ENCODE measurements around the gene PCBP1. TPM values are rescaled to one million over a fixed set of nuclear protein-coding genes. Genes with fewer than 3 reads are reported as not detected.
"Not testable (repeated sequence)": the region's sequence is repeated elsewhere in the genome, so short reads cannot be mapped to it uniquely, and the experiment has no call there.

The PCBP1 gene
- total RNA-seq, 1 donor from 2014 or later: 30.6 TPM

DNA sequence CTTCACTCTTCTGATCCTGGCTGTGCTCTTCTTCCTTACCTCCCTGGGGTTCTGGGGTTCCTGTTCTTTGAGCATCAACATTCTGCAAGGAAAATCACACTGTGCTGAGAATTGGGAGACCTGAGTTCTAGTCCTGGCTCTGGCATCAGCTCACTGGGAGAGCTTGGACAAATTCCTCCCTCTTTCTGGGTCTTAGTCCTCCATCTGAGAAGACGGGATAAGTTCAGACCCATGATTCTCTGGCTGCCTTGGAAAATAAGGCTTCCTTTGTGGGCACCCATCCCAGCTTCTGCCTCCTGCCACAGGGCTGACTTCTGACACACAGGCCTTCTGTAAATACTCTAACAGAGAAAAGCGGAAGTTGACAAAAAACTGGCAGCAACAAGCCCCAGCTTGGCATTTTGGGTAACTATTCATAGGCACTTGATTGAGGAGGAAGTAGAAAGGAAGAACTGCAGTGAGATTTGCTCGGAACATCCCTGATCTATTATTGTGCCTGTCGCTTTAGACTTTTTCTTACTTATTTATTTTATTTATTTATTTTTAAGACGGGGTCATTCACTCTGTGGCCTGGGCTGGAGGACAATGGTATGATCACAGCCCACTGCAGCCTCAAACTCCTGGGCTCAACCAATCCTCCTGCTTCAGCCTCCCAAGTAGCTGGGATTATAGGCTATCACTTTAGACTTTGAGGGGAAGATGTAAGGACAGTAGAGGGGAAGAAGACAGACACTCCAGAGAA lies 7.9 kb downstream of the PCBP1 start:
- no peak for FAIRE-seq
- peak in 1 of 2 donors; percentile 59 for DNase-seq (ENCODE audit: low spot score in 2 of 2)

DNA sequence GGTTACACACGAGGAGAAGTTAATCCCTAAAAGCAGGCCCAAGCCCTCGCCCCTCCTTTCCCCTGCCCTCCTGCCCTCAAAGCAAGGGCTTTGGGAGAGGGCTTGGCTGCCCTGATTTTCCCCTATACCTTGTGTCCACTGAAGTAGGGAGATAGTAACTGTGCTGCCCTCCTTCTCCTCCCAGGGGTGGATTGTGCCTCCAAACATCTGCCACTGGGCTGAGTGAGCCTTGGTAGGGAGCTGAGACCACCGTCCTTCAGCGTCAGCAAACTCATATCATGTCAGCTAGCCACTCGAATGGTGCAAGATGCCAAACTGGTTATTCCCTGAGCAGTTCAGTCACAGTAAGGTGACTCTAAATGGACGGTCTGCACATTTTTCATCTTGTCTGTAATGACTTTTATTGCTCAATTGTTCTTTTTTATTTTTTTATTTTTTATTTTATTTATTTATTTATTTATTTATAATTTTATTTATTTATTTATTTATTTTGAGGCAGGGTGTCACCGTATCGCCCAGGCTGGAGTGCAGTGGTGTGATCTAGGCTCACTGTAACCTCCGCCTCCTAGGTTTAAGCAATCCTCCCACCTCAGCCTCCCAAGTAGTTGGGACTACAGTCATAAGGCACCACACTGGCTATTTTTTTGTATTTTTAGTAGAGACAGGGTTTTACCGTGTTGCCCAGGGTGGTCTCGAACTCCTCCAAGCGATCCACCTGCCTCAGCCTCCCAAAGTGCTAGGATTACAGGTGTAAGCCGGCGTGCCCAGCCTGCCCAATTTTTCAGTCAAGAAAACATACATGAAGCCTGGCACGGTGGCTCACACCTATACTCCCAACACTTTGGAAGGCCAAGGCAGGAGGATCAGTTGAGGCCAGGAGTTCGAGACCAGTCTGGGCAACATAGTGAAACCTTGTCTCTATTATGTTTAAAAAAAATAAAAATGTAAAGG lies 8.7 kb downstream of the PCBP1 start:
- DNase-seq (ENCODE audit: low spot score in 2 of 2) (no peak), FAIRE-seq (no peak)

DNA sequence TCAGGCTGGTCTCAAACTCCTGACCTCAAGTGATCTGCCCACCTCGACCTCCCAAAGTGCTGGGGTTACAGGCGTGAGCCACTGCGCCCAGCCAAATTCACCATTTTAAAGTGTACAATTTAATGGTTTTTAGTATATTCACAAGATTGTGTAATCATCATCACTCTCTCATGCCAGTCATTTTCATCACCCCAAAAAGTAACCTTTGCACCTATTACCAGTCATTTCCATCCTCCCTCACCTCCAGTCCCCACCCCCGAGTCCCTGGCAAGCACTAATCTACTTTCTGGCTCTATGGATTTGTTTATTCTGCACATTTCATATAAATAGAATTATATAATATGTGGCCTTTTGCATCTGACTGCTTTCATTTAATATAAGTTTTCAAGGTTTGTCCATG lies 10.8 kb downstream of the PCBP1 start:
- DNase-seq (ENCODE audit: low spot score in 2 of 2) (no peak), FAIRE-seq (no peak)

DNA sequence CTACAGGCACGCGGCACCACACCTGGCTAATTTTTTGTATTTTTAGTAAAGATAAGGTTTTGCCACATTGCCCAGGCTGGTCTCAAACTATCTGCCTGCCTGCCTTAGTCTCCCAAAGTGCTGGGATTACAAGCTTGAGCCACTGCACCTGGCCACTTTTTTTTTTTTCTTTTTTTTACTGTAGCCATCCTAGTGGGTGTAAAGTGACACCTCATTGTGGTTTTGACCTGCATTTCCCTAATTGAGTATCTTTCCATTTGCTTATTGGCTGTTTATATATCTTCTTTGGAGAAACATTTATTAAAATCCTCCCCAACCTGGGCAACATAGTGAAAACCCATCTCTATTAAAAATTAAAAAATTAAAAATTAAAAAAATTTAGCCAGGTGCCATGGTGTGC lies 12.0 kb downstream of the PCBP1 start:
- FAIRE-seq (no peak), DNase-seq (ENCODE audit: low spot score in 2 of 2) (no peak)

DNA sequence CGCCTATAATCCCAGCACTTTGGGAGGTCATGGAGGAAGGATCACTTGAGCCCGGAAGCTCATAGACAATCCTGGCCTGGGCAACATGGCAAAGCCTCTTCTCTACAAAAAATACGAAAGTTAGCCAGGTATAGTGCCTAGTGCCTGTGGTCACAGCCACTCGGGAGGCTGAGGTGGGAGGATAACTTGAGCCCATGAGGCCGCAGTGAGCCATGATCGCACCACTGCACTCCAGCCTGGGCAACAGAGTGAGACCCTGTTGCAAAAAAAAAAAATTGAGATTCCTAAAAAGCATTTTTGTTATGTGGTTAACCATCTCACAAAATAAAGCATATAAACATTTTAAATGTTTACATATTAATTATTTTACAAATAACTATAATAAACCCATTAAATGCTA lies 13.9 kb downstream of the PCBP1 start:
- DNase-seq (ENCODE audit: low spot score in 2 of 2) (no peak), FAIRE-seq (no peak)

DNA sequence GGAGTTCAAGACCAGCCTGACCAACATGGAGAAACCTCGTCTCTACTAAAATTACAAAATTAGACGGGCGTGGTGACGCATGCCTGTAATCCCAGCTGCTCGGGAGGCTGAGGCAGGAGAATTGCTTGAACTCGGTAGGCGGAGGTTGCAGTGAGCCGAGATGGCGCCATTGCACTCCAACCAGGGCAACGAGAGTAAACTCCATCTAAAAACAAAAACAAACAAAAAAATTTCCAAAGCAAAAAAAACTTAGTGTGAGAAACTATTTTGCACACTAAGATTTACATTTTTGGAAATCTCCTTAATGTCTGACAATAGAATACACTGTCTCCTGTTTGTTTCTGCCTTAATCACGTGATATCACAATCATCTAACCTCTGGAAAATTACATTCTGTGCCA lies 14.4 kb downstream of the PCBP1 start:
- FAIRE-seq: not testable (repeated sequence)

DNA sequence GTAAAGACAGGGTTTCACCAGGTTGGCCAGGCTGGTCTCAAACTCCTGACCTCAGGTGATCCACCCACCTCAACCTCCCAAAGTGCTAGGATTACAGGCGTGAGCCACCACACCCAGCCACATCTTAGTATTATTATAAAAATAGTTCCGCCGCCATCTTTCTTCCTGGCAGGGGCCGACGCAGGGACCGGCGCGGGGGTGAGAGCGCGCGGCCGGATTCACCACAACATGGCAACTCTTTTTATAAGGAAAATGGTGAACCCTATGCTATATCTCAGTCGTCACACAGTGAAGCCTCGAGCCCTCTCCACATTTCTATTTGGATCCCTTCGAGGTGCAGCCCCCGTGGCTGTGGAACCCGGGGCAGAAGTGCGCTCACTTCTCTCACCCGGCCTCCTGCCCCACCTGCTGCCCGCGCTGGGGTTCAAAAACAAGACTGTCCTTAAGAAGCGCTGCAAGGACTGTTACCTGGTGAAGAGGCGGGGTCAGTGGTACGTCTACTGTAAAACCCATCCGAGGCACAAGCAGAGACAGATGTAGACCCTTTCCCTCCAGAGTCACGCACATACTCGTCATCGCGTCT lies 15.1 kb downstream of the PCBP1 start:
- FAIRE-seq; DNase-seq (ENCODE audit: low spot score in 2 of 2): not testable (repeated sequence)

More for the DNA sequence above, 14.4 kb downstream of the PCBP1 start:
- DNase-seq (ENCODE audit: low spot score in 2 of 2): not testable (repeated sequence)

DNA sequence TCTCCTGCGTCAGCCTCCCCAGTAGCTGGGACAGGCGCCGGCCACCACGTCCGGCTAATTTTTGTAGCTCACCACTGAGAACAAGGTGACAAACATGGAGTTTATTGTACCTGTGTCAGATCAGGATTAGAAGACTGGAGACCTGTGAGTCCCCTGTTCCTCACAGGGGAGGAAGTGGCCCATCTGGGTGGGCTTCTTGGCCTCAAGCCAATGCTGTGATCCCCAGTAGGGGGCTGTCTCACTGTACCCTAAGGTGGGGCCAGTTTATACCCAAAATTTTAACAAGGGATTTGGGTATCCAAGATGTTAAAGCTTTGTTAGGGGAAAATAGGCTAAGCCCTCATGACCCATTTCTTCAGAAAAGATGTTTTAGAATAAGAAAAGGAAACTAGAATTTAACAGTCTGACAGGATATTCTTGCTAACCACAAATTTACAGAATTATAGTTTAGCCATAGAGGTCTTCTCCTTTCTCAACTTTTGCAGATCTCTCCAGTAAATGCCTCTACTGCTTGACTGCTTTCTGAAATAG lies 16.3 kb downstream of the PCBP1 start:
- FAIRE-seq (no peak), DNase-seq (ENCODE audit: low spot score in 2 of 2) (no peak)

DNA sequence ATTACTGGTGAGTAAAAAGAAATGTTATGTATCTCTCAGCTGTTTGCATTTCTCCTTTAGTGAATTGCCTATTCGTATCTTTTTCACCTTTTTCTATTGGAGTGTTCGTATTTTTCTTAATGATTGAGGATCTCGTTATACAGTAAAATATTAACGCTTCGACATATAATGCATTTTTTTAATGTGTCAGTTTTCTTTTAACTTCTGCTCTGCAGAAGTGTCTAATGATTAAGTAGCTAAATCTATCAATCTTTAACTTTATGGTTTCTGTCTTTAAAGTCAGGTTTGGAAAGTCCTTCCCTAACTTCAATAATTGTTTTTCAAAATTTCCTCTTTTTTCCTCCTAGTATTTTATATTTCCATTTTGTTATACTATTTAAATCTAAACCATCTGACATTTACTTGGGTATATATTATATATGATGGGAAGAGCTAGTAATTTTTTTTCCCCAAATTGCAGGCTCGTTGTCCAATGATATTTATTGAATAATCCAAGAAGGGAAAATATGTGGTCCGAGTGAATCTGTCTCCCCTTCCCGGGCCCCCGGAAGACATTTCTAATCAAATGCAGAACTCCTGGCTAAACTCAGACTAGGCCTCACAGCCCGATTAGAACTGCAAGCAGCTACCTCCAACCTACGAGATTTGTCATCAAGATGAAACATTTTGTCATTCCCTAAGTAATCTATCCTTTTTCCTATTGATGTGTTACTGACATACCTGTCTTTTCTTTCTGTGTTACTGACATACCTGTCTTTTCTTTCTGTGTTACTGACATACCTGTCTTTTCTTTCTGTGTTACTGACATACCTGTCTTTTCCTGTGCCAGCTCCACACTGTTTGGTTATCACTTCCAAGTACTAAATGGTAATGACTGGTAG lies 17.2 kb downstream of the PCBP1 start:
- FAIRE-seq (no peak), DNase-seq (ENCODE audit: low spot score in 2 of 2) (no peak)

DNA sequence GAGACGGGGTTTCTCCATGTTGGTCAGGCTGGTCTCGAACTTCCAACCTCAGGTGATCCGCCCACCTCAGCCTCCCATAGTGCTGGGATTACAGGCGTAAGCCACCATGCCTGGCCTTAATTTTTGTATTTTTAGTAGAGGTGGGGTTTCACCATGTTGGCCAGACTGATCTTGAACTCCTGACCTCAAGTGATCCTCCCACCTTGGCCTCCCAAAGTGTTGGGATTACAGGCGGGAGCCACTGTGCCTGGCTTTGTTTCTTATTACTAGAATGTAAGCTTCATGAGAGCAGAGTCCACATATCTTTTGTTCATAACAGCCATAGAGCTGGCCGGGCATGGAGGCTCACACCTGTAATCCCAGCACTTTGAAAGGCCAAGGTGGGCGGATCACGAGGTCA lies 18.9 kb downstream of the PCBP1 start:
- FAIRE-seq; DNase-seq (ENCODE audit: low spot score in 2 of 2): not testable (repeated sequence)

DNA sequence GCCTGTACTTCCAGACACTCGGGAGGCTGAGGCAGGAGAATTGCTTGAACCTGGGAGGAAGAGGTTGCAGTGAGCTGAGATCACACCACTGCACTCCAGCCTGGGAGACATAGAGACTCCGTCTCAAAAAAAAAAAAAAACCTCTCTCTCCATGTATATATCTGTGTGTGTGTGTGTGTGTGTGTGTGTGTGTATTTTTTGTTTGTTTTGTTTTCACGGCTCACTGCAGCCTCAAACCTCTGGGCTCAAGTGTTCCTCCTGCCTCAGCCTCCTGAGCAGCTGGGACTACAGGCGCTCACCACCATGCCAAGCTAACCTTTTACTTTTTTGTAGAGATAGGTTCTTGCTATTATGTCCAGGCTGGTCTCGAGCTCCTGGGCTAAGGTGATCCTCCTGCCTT lies 23.1 kb downstream of the PCBP1 start:
- not testable (repeated sequence) for FAIRE-seq; DNase-seq (ENCODE audit: low spot score in 2 of 2)

DNA sequence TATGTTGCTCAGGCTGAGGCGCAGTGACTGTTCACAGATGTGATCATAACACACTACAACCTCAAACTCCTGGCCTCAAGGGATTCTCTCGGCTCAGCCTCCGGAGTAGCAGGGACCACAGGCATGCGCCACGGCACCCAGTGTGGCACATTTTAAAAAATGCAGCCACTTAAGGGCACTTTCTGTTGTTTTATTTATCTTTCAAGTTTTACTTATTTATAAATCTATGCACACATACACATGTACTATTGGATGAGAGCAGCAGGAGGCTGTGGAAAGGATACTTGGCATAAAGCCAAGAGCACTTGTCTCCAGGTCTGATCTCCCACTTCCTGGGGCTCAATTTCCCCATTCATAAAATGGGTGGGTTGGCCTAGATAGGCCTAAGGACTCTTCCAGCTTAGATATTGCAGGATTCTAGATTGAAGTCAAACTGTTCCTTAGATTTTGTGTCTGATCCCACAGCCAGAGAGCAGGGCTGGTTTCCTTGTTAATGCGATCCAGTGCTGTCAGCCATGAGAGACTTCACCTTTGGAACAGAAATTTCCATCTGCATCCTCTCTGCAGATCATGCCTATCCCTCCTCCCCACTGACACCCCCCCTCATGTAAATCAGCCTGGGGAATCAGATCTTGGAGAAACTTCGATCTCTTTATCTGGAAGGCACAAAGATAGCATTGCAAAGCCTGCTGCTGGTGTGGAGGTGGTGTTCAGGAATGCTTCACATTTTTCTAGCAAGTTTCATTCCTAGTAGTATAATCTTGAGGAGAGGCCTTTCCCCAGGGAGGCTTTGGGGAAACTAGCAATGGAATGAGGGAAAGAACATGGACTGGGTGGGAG lies 24.7 kb downstream of the PCBP1 start:
- DNase-seq (ENCODE audit: low spot score in 2 of 2) (no peak), FAIRE-seq (no peak)

DNA sequence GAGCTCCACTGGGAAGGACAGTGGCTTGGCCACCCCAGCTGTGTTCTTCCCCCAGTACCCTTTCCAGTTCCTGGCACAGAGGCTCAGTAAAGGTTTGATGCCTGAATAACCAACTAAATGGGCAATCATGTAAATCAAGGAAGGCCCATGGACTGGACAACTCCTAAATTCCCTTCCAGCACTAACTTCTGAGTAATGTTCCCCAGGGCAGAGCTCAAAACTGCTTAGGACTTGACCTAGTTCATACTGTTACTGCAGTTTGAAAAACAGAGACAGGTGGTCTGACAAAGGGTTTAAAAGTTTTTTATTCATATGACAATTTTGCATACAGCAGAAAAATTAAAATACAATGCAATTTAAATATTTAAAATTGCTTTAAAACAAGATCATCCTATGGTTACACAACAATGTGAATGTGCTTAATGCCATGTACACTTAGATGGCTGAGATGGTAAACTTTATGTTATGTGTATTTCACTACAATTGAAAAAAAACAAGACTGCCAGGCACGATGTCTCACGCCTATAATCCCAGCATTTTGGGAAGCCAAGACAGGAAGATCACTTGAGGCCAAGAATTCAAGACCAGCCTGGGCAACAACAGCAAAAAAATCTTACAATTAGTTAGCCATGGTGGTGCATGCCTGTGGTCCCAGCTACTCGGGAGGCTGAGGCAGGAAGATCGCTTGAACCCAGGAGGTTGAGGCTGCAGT lies 26.2 kb downstream of the PCBP1 start:
- no peak for FAIRE-seq
- DNase-seq (ENCODE audit: low spot score in 2 of 2): no peak

DNA sequence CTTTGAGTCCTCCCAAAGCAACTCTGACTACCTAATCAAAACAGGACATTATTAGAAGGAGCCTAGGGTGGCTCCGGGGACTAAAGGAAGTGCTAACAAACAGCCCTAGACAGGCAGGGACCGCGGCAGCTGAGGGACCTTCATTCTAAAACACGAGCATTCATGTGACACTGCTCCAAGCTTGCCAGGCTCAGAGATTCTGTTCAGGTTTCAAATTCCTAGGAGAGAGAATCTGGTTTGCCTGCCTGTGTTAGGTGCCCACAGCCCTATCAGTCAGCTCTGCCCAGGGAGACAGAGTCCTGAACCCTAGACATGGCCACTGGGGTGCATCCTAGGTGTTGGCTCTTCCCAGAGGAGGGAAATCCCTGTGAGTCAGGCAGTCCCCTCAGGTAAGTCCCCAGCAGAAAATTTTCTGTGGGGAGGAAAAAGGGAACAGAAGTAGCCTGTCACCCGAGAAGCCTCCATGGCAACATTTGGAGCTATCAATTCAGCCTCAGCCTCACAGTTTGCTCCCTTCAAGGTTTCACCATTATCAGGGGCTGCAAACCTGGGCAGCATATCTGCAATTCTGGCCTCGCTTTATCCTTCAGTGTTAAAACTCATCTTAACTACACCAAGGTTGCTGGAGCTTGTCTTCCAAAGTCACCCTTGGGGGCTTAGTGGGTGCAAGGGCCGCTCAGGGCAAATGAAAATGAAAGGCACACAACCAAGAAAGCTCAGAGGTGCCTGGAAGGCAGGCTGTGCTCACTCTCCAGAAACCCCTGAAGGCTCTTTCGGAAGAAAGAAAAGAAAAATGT lies 28.6 kb downstream of the PCBP1 start:
- FAIRE-seq: no peak
- DNase-seq (ENCODE audit: low spot score in 2 of 2): no peak

DNA sequence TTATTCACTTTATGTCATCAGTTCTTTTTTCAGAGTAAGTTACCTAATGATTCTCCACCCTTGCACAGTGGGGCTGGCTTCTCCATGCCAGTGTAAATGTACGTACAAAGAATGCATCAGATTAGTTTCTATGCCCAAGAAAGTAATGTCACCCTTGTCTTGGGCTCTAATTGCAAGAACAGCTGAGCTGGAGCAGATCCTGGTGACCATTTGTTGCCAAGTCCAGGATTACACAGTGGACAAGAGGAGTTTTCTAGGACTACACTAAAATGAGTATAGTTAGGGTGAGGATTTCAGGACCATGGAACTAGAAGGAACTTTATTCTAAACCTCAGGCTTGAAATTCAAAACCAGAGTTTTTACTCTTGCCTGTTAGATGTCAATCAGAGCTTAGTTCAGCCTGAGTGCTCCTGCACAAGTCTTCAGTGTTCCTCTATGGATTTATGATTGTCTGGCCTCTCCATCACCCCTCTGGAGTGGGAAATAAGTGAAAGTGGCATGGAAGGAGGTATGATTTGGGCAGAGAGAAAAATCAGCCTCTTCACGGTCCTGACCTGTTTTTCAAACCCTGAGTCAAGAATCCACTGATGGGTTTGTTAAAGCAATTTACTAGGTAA lies 29.8 kb downstream of the PCBP1 start:
- no peak for FAIRE-seq

DNA sequence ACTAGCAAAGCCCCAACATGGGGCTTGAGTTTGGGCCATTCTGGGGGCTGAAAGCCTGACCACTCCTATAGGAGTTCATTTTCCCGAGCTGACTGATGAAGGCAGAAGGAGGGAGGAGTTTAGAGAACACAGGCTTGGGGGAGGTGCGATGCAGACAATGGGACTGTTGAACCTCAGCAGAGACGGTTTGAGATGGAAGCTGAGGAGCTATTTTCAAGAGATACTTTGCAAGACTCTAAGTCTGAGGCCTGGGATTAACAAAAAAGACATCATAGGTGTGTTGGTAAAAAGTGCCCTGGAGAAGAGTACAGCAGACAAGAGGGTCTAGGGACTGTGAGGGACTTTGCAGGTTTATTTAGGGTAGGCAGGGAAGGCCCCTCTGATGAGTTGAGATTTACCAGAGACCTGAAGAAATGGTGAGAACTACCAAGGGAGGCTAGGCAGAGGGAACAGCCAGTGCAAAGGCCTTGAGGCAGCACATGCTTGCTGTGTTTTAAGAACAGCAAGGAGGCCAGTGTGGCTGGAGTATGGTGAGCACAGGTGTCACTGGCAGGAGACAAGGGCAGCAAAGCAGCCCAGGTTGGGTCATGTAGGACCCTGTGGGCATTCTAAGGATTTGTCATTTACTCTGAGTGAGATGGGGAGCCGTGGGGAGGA lies 31.6 kb downstream of the PCBP1 start:
- no peak for FAIRE-seq

More for the DNA sequence above, 29.8 kb downstream of the PCBP1 start:
- no peak for DNase-seq (ENCODE audit: low spot score in 2 of 2)

More for the DNA sequence above, 31.6 kb downstream of the PCBP1 start:
- no peak for DNase-seq (ENCODE audit: low spot score in 2 of 2)

Data from frontal cortex (tissue), 4 donors.